Activated CD8-positive, alpha-beta memory T cell treated with anti-CD3 and anti-CD28 coated beads, Interleukin-2, amount 50 U/mL, for 1 hour (primary cell): ENCODE results near the gene PRTFDC1.
"Not testable (repeated sequence)": the region's sequence is repeated elsewhere in the genome, so short reads cannot be mapped to it uniquely, and the experiment has no call there.

Source experiments
- DNase-seq: peaks from one replicate; pipeline ENCODE4 v3.0.0-alpha.2; 2020; ENCODE audit errors: extremely low read depth

Gene PRTFDC1

DNA sequence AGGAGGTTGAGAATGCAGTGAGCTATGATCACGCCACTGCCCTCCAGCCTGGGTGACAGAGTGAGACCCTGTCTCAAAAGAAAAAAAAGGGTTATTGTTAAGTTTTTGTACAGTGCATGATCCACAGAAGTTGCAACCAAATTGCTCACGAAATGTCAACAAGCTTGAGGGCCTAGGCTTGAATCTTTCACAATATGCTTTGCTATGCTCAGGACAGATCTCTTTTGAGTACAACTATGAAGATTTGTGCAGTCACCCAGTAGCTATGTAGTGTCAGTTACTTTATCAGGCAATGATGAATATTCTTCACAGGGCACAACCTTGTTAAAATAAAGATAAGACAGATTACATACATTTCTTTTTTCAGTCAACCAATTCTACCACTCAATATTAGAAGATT, 109.2 kb downstream of the PRTFDC1 start:
- no peak for DNase-seq

DNA sequence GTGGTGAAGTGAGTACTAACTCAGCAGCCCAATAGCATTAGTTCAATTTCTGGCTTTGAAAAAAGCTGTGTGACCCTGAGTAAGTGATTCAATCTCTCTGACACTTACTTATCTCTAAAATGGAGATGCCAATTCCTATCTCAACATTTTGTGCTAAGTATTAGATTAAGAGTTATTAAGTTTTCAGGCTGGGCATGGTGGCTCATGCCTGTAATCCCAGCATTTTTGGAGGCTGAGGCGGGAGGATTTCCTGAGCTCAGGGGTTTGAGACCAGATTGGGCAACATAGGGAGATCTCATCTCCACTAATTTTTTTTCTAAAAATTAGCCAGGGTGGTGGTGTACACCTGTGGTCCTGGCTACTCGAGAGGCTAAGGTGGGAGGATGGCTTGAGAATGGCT, 109.5 kb downstream of the PRTFDC1 start:
- DNase-seq, result no peak

DNA sequence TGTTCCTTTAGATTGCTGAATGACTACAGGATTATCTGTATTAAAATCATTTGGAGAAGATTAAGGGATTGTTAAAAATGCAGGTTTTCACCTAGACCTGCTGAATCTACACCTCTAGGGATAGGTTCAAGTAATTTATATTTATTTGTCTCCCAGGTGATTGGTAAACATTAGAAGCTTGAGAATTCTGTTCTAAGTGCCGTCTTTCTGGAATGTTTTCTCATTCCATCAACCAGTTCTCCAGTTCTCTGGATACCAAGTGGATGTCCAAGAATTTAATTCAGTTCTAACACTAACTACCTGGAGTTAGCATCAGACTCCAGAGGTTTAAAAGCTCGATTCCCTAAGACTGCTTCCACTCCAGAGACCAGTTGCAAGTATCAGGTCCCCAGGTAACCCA, 110.9 kb downstream of the PRTFDC1 start:
- no peak for DNase-seq

DNA sequence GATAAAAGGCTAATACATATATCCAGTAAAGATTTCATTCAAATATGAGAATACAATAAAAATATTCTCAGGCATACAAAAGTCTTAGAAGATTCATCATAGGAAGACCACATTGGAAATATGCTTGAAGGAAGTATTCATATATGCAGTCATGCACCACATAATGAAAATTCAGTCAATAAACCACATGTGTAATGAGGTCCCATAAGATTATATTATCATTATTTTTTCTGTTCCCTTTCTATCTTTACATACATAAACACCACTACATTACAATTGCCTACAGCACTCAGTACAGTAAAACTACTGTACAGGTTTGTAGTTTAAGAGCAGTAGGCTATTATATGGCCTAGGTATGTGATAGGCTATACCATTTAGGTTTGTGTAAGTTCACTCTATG, 111.6 kb downstream of the PRTFDC1 start:
- DNase-seq, result no peak

DNA sequence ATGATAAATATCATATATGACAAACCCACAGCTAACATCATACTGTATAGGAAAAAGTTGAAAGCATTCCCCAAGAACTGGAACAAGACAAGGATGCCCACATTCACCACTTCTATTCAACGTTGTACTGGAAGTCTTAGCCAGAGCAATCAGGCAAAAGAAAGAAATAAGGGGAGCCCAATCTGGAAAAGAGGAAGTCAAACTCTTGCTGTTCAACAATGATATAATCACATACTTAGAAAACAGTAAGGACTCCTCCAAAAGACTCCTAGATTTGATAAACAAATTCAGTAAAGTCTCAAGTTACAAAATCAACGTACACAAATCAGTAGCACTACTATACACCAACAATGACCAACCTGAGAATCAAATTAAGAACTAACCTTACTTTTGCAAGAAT, 114.6 kb downstream of the PRTFDC1 start:
- DNase-seq, result not testable (repeated sequence)

DNA sequence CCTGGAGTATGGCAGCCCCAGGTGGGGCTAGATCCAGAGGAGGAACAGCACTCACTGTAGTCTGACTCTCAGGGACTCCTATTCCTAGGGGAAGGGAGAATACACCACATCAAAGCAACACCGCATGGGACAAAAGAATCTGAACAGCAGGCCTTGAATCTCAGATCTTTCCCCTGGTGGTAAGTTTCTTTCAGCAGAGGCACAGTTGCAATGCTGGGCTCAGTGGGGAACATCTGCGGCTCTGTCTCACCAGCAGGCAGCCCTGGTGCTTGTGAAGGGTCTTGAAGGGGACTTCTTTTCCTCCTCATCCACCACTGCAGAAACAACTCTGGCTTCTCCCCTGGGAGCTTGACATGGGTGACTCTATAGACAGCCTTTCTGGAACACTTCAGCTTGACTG, 117.5 kb downstream of the PRTFDC1 start:
- DNase-seq, result no peak

DNA sequence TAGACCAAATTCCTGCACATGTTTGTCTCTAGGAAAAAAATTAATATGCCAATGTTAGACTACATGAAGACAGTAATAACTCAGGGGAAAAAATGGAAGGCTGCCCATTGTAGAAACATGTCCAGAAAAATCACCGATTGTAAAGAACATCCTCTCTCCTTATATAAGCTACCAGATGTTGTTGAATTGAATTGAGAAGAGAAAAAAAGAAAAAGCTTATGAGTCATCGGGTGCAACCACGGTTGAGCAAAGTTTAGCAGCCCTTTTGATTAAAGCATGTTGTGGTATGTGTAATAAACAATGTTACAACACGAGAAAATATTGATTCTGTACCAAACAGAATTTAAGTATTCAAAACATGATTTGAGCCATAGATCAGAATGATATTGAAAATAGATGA, 126.4 kb downstream of the PRTFDC1 start:
- no peak for DNase-seq

DNA sequence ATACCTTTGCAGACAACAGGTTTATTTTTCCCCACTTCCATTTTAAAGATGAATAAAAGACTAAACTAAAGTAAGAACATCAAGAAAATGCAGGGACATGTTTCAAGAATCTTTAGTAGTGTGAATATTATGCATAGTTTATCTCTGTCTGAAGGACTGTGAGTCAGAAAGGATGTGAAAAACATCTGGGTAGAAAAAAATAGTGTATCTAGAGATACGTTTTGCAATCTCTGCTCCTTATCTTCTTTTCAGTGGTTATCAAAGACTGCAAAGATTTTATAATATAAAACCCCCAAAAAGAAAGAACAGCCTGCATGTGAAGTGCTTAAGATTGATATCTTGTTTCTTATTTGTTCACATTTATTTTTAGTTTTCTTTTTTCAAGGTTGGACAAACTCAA, 126.9 kb downstream of the PRTFDC1 start:
- no peak for DNase-seq

DNA sequence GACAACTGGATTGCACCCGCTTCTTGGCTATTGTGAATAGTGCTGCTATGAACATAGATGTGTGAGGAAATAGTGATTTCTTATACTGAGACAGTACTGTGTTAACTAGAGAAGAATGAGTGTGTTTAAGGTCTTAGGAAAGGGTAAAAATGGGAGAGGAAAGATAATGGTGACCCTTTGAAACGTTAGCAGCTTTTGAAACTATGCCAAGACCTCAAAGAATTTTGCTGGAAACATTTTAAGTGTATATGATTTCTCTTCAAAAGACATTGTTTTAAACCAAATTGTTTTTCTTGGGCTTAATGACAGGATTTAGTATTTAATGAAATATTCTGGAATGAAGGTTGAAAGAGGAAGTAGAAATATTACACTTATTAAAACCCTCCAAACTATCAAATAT, 127.9 kb downstream of the PRTFDC1 start:
- DNase-seq, result no peak

DNA sequence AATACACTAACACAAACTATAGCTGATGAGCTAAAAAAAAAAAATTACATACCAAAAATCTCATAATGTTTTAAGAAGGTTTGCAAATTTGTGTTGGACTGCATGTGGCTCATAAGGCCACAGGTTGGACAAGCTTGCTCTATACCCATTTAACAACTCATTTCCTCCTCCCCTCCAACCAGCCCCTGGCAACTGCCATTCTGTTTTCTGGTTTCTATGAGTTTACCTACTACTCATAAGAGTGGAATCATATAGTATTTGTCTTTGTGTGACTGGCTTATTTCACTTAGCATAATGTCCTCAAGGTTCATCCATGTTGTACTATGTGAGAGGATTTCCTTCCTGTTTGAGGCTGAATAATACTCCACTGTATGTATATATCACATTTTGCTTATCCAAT, 128.3 kb downstream of the PRTFDC1 start:
- DNase-seq, result no peak

DNA sequence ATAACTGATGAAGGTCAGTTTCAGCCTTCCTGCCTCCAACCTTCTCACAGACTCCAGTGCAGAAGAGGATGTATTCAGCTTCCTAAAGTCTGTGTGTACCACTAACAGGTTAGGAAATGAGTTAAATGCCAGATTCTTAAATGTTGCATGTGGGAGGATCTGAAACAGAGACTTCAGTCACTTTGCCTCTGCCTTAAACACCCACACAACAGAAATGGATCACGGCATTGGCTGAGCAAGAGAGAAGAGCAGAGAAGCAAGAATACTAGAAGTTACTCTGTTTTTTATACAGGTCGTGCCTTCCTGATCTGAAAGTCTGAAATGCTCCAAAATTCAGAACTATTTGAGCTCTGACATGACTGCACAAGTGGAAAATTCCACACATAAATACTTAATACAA, 129.8 kb downstream of the PRTFDC1 start:
- no peak for DNase-seq

DNA sequence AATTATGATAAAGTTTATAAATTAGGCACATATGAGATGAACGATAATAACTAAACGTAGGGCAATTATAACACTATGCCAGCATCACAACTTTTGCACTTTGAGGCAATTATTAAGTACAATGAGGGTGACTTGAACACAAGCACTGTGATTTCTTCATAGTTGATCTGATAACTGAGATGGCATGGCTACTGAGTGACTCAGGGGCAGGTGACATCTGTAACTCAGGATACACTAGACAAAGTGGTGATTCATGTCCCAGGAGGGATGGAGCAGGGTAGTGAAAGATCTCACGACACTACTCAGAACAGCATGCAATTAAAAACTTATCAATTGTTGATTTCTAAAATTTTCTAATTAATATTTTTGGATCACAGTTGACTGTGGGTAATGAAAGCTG, 130.4 kb downstream of the PRTFDC1 start:
- no peak for DNase-seq

DNA sequence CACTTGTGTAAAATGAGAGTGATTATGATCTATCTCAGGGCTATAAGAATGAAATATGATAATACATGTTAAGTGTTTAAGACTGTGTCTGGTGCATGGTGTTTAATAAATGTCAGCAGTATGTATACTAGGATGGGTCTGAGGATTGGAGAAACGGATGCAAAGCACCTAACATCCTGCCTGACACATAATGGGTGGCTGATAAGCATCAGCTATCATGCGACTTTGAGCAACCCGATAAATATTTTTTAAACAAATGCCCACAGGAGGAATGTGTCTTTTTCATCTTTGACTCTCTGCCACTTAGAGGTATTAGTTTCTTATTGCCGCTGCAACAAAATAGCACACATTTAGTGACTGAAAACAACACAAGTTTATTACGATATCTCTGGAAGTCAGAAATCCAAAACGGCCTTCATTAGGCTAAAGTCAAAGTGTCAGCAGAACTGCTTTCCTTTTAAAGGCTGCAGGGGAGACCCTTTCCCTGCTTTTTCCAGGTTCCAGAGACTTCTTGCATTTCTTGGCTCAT, 135.5 kb downstream of the PRTFDC1 start:
- no peak for DNase-seq

DNA sequence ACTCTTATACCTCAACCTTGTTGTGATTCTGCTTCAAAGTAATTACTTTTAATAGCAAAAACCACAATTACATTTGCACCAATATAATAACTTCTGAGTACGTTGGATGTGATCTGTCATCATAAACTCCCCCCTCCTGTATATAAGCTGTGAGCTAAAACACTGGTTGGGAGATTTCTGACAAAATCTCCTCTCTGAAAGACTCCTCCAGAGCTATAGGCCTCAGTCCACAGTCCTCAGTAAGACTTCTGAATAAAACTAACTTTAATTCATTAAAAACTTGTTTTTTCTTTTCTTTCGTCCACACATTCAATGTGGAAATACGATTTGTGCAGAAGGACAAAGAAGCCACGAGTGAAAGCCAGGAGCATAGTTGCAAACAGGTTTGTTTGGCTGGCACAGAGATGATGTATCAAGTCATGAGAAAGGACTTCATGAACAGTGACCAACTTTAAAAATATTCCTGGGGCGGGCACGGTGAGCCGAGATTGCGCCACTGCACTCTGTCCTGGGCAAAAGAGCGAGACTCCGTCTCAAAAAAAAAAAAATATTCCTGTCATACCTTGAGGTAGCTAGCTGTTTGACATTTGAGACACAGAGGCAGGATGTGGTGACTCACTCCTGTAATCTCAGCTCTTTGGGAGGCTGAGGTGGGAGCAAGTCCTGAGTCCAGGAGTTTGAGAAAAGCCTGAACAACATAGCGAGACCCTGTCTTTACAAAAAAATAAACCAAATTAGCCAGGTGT, 137.7 kb downstream of the PRTFDC1 start:
- DNase-seq, result no peak

DNA sequence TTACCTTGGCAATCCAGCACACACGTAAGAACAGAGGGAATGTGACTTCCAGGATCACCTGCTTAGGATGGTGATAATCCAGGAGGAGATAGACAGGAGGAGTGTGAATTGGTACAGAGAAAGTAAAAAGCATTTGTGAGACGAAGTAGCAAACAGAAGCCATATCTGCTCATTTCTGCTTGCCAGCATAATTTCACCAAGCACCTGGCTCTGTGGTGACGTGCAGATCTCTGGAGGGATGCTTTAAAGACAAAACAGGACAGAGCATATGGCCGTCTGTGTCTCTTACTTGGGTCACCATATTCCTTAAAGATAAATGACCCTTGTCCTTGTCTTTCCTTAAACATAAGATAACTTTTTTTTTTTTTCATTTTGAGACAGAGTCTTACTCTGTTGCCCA, 138.6 kb downstream of the PRTFDC1 start:
- DNase-seq, result no peak

DNA sequence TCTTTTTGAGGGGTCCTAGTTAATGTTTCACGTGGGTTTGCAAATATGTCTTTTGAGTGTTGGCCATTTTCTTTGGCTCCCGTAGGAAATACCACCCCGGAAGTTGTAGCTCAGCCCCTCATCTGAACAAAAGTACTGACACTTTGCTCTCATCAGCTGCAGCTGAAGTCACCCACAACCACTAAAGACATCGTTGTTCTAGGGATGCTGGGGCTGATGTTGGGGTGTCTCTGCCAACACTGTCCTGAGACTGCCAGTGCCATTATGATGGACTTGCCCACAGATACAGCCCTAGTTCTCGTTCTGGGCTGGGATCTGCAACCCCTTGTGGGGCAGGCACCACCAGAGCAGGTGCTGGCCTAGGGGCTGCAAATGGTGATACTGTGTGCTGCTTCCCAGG, 146.1 kb downstream of the PRTFDC1 start:
- no peak for DNase-seq

DNA sequence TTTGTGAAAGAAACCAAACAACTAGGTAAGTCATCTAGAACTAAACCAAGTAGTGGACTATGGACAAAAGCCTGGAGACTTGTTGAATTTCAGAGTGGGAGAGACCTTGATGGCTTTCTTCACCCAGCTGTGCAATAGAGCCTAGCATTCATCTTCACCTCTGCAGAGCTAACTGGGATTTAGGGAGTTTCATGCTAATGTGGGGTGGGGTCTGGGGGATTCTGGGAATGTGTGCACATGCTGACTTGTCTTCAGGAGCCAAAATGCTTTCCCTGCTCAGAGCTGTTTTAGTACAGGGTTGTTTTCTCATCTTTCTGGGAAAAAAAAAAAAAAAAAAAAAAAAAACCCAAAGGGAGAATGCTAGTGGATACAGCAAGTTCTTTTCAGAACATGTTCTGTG, 147.4 kb downstream of the PRTFDC1 start:
- no peak for DNase-seq

DNA sequence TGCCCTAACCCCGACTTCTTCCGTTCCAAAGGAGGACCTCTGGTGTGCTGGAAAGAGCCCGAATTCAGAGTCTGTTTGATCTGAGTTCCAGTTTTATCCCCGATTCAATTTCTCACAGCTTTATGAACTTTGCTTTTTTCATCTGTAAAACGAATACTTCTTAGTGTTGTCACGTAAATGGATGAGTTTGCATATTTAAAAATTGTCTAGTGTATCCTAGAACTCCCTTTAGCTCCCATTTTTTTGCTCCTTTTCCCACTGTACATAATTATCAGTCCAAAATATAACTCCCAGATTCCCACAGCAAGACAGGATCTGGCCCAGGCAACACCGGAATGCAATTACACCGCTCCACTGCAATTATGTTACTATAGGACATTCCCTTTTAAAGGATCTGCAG, 148.0 kb downstream of the PRTFDC1 start:
- no peak for DNase-seq

DNA sequence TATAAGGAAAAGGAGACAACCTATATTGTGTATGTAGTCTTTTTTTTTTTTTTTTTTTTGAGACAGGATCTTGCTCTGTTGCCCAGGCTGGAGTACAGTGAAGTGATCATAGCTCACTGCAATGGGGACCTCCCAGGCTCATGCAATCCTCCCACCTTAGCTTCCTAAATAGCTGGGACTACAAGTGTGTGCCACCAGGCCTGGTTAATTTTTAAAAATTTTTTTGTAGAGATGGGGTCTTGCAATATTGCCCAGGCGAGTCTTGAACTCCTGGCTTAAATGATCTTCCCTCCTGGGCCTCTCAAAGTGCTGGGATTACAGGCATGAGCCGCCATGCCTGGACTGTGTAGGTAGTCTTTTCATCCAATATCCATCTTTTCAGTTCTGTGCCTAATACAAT, 150.0 kb downstream of the PRTFDC1 start:
- no peak for DNase-seq

DNA sequence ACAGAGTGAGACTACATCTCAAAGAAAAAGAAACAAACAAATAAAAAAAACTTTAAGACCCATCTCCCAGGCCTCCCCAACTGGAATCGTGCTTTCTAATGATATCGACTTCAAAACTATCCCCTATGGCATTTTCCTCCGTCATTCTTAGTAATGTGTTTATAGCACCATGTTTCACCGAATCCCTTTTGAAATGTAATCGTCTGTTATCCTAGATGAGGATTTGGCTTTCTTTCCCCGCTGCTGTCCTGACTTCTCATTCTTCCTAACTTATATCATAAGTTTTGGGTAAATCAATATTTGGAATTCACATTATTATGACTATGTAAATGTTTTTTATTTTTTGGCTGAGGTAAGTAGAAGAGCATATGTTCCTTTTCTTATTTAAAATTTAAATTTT, 151.5 kb downstream of the PRTFDC1 start:
- DNase-seq, result no peak
